Trophoblast cell (in vitro differentiated cells and primary cell): Measurements from ENCODE around the gene TMEM201.

Experiments used
- DNase-seq, 2 donors: peaks; one replicate each; pipeline ENCODE4 v3.0.0-alpha.2; 2016
- H2AFZ ChIP-seq: 2 replicates; pipeline ENCODE4 v1.6.1; 2013; ENCODE audit warnings: low read length, moderate library complexity, mild to moderate bottlenecking; ENCODE audit not compliant: insufficient read depth, poor library complexity
- H2AK5ac ChIP-seq: 2 replicates; pipeline ENCODE4 v1.6.1; 2013; ENCODE audit warnings: mild to moderate bottlenecking, low read length
- H2BK120ac ChIP-seq: 2 replicates; pipeline ENCODE4 v1.6.1; 2013; ENCODE audit warnings: low read length, mild to moderate bottlenecking, moderate library complexity; ENCODE audit not compliant: insufficient read depth, poor library complexity
- H2BK12ac ChIP-seq: 2 replicates; pipeline ENCODE4 v1.6.1; 2013; ENCODE audit warnings: mild to moderate bottlenecking, low read length, moderate library complexity
- H2BK5ac ChIP-seq: 2 replicates; pipeline ENCODE4 v1.6.1; 2013; ENCODE audit warnings: low read length, low read depth, moderate library complexity, mild to moderate bottlenecking; ENCODE audit not compliant: poor library complexity
- H3K14ac ChIP-seq: 2 replicates; pipeline ENCODE4 v1.6.1; 2013; ENCODE audit warnings: mild to moderate bottlenecking, low read length
- H3K18ac ChIP-seq: 2 replicates; pipeline ENCODE4 v1.6.1; 2013; ENCODE audit warnings: mild to moderate bottlenecking, low read length
- H3K23ac ChIP-seq: 2 replicates; pipeline ENCODE4 v1.6.1; 2013; ENCODE audit warnings: low read length
- H3K27ac ChIP-seq: 2 replicates; pipeline ENCODE4 v1.5.1; 2013; ENCODE audit warnings: low read depth, mild to moderate bottlenecking, inconsistent platforms, low read length, moderate library complexity
- H3K27me3 ChIP-seq: 2 replicates; pipeline ENCODE4 v1.6.1; 2013; ENCODE audit warnings: inconsistent platforms, mild to moderate bottlenecking, low read length, moderate library complexity; ENCODE audit not compliant: insufficient read depth
- H3K36me3 ChIP-seq, 2 experiments: 1 replicate in 1 of 2; 2 replicates in 1 of 2; pipeline ENCODE4 v1.6.1; 2013; ENCODE audit warnings: low read length in 2 of 2, mild to moderate bottlenecking in 2 of 2, moderate library complexity in 1 of 2; ENCODE audit not compliant: insufficient read depth in 2 of 2, control insufficient read depth in 1 of 2
- H3K4ac ChIP-seq: 2 replicates; pipeline ENCODE4 v1.6.1; 2013; ENCODE audit warnings: low read depth, mild to moderate bottlenecking, low read length, moderate library complexity
- H3K4me1 ChIP-seq, 2 experiments: 1 replicate in 1 of 2; 2 replicates in 1 of 2; pipeline ENCODE4 v1.6.1; 2013; ENCODE audit warnings: low read length in 2 of 2, mild to moderate bottlenecking in 2 of 2, moderate library complexity in 1 of 2; ENCODE audit not compliant: insufficient read depth in 2 of 2, control insufficient read depth in 1 of 2
- H3K4me2 ChIP-seq: 2 replicates; pipeline ENCODE4 v1.6.1; 2013; ENCODE audit warnings: inconsistent platforms, mild to moderate bottlenecking, low read length, moderate library complexity
- H3K4me3 ChIP-seq: 2 replicates; pipeline ENCODE4 v1.5.1; 2013; ENCODE audit warnings: mild to moderate bottlenecking, low read depth, low read length, inconsistent platforms
- H3K79me1 ChIP-seq: one replicate; pipeline ENCODE4 v1.6.1; 2013; ENCODE audit warnings: low read length
- H3K79me2 ChIP-seq: 2 replicates; pipeline ENCODE4 v1.6.1; 2013; ENCODE audit warnings: low read length, mild to moderate bottlenecking; ENCODE audit not compliant: control insufficient read depth, insufficient read depth, poor library complexity
- H3K9ac ChIP-seq: 2 replicates; pipeline ENCODE4 v1.6.1; 2013; ENCODE audit warnings: mild to moderate bottlenecking, low read length
- H3K9me3 ChIP-seq: 2 replicates; pipeline ENCODE4 v1.6.1; 2013; ENCODE audit warnings: low read depth, mild to moderate bottlenecking, control low read depth, inconsistent platforms, low read length; ENCODE audit not compliant: insufficient read depth
- H4K12ac ChIP-seq: 2 replicates; pipeline ENCODE4 v1.6.1; 2013; ENCODE audit warnings: low read depth, mild to moderate bottlenecking, low read length, moderate library complexity
- H4K8ac ChIP-seq: 2 replicates; pipeline ENCODE4 v1.6.1; 2013; ENCODE audit warnings: low read depth, mild to moderate bottlenecking, low read length, moderate library complexity
- H4K91ac ChIP-seq: one replicate; pipeline ENCODE4 v1.6.1; 2013; ENCODE audit warnings: low read depth, mild to moderate bottlenecking, low read length, moderate library complexity
- WGBS: extraction: QIAGEN DNeasy Blood & Tissue Kit; methylation state at CpG from one replicate; pipeline ENCODE4 v1.1.7; 2013; ENCODE audit warnings: missing lambda C conversion rate; ENCODE audit not compliant: insufficient read length, insufficient coverage; ENCODE audit errors: extremely low coverage; 5-methylcytosine and 5-hydroxymethylcytosine counted together

TMEM201 gene

DNA sequence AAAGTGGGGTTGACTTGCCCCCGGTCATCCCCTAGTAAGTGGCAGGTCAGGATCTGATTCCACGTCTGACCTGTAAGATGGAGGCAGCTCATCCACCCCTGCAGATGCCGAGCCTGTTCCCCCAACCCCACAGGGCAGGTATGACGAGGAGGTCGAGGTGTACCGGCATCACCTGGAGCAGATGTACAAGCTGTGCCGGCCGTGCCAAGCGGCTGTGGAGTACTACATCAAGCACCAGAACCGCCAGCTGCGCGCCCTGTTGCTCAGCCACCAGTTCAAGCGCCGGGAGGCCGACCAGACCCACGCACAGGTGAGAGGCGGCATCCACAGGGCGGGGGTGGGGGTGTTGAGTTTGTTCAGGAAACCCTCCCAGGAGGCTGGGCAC, 9.6 kb downstream of the TMEM201 start:
- Histone ChIP-seq H3K36me3 (peaks cover 31 to 43% of the 10 kb centered on the region in 2 experiments), H2AFZ (no peak overlapping the region), H3K4me3 (peak overlapping the region; percentile 7), H4K12ac (no peak overlapping the region), H4K91ac (no peak overlapping the region), H3K9me3 (peaks cover 3% of the 10 kb centered on the region), H3K79me2 (no peaks in the 10 kb centered on the region), H3K4me1 (peaks cover under 1 to 3% of the 10 kb centered on the region in 2 experiments), H2BK120ac (no peak overlapping the region), H2BK5ac (no peak overlapping the region), H3K4me2 (no peak overlapping the region), H3K27ac (no peak overlapping the region), H2BK12ac (no peak overlapping the region), H3K4ac (no peak overlapping the region), H3K9ac (no peak overlapping the region), H3K14ac (no peak overlapping the region), H2AK5ac (no peak overlapping the region), H3K18ac (no peak overlapping the region), H4K8ac (no peak overlapping the region), H3K79me1 (no peaks in the 10 kb centered on the region), H3K27me3 (no peaks in the 10 kb centered on the region), H3K23ac (no peak overlapping the region)
- WGBS, result no CpG with 5 or more reads among the region's 18 CpGs
- DNase-seq, result no peak

DNA sequence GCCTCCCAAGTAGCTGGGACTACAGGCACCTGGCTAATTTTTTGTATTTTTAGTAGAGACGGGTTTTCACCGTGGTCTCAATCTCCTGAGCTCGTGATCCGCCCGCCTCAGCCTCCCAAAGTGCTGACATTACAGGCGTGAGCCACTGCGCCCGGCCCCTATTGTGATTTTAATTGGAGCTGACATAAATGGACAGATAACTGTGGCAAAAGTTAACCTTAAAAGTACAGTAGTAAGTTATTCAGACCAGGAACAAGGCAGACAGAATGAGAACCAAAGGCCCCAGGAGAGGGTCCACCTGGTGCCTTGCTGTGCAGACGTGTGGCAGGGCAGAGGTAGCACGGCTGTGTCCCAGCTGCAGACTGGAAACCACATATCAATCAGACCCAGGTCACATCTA, 11.0 kb downstream of the TMEM201 start:
- no peak overlapping the region for H2AK5ac ChIP-seq
- H2AFZ ChIP-seq, result no peak overlapping the region
- H3K4ac ChIP-seq, result no peak overlapping the region
- no peak overlapping the region for H4K91ac ChIP-seq
- no peaks in the 10 kb centered on the region for H3K4me1 ChIP-seq
- H3K4me3 ChIP-seq, result no peak overlapping the region
- no peak overlapping the region for H4K12ac ChIP-seq
- no peaks in the 10 kb centered on the region for H3K27me3 ChIP-seq
- no CpG with 5 or more reads among the region's 10 CpGs for WGBS
- no peak overlapping the region for H3K23ac ChIP-seq
- no peak overlapping the region for H2BK5ac ChIP-seq
- peaks cover 3% of the 10 kb centered on the region for H3K9me3 ChIP-seq
- no peak overlapping the region for H3K27ac ChIP-seq
- H3K79me1 ChIP-seq, result no peaks in the 10 kb centered on the region
- no peak for DNase-seq
- H3K79me2 ChIP-seq, result no peaks in the 10 kb centered on the region
- peaks cover 37 to 53% of the 10 kb centered on the region in 2 experiments for H3K36me3 ChIP-seq
- no peak overlapping the region for H3K18ac ChIP-seq
- H2BK120ac ChIP-seq, result no peak overlapping the region
- H2BK12ac ChIP-seq, result no peak overlapping the region
- no peak overlapping the region for H4K8ac ChIP-seq
- no peak overlapping the region for H3K14ac ChIP-seq
- H3K4me2 ChIP-seq, result no peak overlapping the region
- no peak overlapping the region for H3K9ac ChIP-seq

DNA sequence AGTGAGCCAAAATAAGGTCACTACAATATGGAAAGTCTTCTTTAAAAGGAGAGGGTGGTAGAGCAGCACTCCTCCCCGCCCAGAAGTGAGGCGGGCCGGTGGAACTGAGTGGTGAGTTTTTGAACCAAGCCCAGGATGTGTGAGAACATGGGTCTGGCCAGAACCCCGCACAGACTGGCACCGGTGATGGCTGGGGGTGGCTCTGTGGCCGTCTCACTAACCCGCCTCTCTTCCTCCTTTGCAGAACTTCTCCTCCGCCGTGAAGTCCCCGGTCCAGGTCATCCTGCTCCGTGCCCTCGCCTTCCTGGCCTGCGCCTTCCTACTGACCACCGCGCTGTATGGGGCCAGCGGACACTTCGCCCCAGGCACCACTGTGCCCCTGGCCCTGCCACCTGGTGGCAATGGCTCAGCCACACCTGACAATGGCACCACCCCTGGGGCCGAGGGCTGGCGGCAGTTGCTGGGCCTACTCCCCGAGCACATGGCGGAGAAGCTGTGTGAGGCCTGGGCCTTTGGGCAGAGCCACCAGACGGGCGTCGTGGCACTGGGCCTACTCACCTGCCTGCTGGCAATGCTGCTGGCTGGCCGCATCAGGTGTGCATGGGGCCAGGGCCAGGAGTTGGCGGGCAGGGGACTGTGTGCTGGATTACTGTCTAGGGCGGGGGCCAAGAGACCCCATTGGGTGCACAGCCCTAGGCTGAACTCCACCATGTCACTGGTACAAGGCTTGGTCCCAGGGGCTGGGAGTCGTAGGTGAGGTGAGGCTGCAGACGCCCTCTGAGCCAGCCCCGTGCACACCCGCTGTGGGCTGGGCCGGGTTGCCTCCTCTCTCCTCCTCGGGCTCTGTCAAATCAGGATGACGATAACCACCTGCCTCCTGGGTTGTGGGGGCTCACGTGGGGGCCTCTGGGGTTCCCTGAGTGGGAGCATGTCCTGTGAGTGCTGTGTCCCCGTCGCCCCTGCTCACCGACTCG, 12.4 kb downstream of the TMEM201 start:
- WGBS, result no CpG with 5 or more reads among the region's 39 CpGs
- Histone ChIP-seq H3K4ac (no peak overlapping the region), H2AK5ac (no peak overlapping the region), H4K91ac (no peak overlapping the region), H3K79me2 (no peaks in the 10 kb centered on the region), H3K14ac (no peak overlapping the region), H3K79me1 (no peaks in the 10 kb centered on the region), H3K27me3 (no peaks in the 10 kb centered on the region), H2AFZ (no peak overlapping the region), H2BK5ac (no peak overlapping the region), H3K9me3 (peaks cover 3% of the 10 kb centered on the region), H2BK12ac (no peak overlapping the region), H3K4me1 (no peaks in the 10 kb centered on the region), H4K12ac (no peak overlapping the region), H3K23ac (no peak overlapping the region), H3K4me2 (no peak overlapping the region), H3K36me3 (peaks cover 37 to 53% of the 10 kb centered on the region in 2 experiments), H2BK120ac (no peak overlapping the region), H3K4me3 (no peak overlapping the region), H3K27ac (no peak overlapping the region), H4K8ac (no peak overlapping the region), H3K18ac (no peak overlapping the region), H3K9ac (no peak overlapping the region)
- DNase-seq, result no peak

DNA sequence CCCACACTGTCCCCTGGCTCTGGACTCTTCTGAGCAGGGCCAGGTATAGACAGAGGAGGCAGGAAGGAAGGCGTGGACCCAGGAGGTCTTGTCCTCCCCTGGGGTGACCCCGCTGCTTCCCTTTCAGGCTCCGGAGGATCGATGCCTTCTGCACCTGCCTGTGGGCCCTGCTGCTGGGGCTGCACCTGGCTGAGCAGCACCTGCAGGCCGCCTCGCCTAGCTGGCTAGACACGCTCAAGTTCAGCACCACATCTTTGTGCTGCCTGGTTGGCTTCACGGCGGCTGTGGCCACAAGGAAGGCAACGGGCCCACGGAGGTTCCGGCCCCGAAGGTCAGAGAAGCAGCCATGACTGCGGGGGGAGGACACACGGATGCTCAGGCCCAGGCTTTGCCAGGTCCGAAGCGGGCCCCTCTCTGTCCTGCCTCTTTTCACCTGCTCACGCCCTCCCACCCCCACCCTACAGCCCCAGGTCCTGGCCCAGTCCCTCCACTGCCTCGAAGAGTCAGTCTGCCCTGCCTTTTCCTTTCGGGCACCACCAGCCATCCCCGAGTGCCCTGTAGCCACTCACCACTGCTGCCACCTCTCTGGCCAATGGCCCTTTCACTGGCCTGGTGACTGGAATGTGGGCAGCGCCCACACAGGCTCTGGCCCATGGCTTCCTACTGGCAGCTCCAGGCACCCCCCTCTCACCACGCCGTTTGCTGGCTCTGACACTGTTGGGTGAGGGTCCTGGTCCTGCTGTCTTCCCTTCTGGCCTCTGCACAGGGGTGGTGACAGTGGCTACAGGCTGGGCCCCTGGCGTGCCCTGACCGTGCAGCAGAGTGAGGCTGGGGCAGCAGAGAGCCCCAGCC, 13.5 kb downstream of the TMEM201 start:
- no peak overlapping the region for H2BK120ac ChIP-seq
- whole genome bisulfite sequencing, result no CpG with 5 or more reads among the region's 26 CpGs
- no peaks in the 10 kb centered on the region for H3K79me2 ChIP-seq
- H3K79me1 ChIP-seq, result no peaks in the 10 kb centered on the region
- H3K36me3 ChIP-seq, result peaks cover 31 to 47% of the 10 kb centered on the region in 2 experiments
- no peak overlapping the region for H3K14ac ChIP-seq
- H3K4me1 ChIP-seq, result no peaks in the 10 kb centered on the region
- H3K18ac ChIP-seq, result no peak overlapping the region
- no peak overlapping the region for H3K4me3 ChIP-seq
- no peak overlapping the region for H2AK5ac ChIP-seq
- no peak overlapping the region for H2BK5ac ChIP-seq
- no peak overlapping the region for H3K4ac ChIP-seq
- no peaks in the 10 kb centered on the region for H3K27me3 ChIP-seq
- no peak overlapping the region for H3K23ac ChIP-seq
- H4K8ac ChIP-seq, result no peak overlapping the region
- H4K91ac ChIP-seq, result no peak overlapping the region
- DNase-seq, result no peak
- H2AFZ ChIP-seq, result no peak overlapping the region
- no peak overlapping the region for H3K9ac ChIP-seq
- no peak overlapping the region for H3K4me2 ChIP-seq
- H3K27ac ChIP-seq, result no peak overlapping the region
- no peak overlapping the region for H4K12ac ChIP-seq
- peaks cover 3% of the 10 kb centered on the region for H3K9me3 ChIP-seq
- no peak overlapping the region for H2BK12ac ChIP-seq
